Activated CD8-positive, alpha-beta memory T cell treated with anti-CD3 and anti-CD28 coated beads, Interleukin-2, amount 50 U/mL, for 4 hours (primary cell): ENCODE data around the gene CCDC127.
"Not testable (repeated sequence)": the region's sequence is repeated elsewhere in the genome, so short reads cannot be mapped to it uniquely, and the experiment has no call there.

ENCODE experiments used
- DNase-seq: peaks from one replicate; pipeline ENCODE4 v3.0.0-alpha.2; 2020

Gene CCDC127

DNA sequence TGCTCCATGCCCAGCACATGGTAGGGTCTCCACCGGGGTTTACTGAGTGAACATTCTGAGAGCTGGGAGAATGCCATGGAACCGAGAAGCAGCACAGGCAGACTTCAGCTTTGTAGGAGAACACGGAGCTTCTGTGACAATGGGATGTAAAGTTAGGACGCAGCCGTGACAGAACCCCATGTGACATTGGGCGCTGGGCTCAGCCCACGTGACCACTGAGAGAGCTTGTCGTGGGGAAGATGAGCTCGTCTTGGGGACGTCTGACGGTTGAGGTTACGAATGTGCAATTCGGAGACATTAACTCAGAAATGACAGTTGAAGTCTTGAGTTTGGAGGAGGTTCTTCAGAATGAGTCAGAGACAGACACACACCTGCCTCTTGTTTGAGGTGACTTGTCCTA, 13.7 kb upstream of the CCDC127 start:
- DNase-seq = no peak

DNA sequence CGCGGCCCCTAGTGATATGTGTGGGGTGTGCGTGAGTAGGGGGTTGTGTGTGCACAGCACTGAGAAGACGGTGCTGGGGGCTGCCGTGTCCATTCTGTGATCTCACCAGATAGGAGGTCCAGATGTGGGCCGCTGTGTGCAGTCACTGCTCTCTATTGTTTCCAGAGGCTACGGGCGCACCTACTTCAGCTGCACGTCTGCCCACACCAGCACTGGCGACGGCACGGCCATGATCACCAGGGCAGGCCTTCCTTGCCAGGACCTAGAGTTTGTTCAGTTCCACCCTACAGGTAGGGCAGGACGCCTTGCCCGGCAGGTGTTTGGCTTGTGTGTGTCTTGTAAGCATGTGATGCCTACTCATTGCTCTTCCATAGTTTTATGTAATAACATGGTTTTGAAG, 12.8 kb upstream of the CCDC127 start:
- no peak for DNase-seq

DNA sequence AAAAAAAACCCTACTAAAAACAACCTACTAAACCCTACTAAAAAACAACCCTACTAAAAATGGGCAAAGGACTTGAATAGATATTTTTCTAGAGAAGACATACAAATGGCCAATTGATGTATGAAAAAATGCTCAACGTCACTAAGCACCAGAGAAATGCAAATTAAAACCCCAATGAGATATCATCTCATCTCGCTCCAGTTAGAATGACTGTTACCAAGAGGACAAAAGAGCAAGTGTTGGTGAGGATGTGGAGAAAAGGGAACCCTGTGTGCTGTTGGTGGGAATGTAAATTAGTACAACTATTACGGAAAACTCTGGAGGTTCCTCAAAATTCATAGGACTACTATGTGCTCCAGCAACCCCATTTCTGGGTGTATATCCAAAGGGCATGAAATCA, 10.9 kb upstream of the CCDC127 start:
- no peak for DNase-seq

DNA sequence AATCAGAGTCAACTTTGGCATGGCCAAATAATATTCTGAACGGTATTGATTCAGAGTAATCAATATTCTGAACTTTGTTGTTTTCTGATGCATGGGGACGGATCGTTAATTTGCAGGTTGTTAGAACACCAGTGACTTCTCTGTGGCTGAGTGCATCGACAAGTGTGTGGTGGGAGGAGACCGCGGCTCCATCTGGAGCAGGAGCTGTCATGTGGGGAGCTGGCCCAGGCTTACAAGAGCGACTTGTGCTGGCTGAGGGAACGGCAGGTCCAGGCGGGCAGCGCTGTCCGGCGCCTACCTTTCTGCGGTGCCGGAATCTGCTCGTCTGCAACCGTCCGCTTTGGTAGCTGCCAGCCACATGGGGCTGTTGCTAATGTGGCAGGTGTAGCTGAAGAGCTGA, 9.4 kb upstream of the CCDC127 start:
- DNase-seq = not testable (repeated sequence)

DNA sequence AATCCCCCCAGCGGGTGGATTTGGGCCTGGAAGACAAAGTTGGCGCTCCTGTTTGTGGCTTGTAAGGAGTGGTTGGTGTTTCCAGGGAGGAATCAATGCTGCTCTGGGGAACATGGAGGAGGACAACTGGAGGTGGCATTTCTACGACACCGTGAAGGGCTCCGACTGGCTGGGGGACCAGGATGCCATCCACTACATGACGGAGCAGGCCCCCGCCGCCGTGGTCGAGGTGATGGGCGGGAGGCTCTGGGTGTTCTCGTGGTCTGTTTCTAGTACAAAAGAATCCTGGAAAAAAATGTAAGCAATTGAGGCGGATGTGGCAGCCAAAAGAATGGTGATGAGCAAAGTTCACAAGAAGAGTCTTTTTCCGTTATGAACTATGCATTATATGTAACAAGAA, 7.4 kb upstream of the CCDC127 start:
- no peak for DNase-seq

DNA sequence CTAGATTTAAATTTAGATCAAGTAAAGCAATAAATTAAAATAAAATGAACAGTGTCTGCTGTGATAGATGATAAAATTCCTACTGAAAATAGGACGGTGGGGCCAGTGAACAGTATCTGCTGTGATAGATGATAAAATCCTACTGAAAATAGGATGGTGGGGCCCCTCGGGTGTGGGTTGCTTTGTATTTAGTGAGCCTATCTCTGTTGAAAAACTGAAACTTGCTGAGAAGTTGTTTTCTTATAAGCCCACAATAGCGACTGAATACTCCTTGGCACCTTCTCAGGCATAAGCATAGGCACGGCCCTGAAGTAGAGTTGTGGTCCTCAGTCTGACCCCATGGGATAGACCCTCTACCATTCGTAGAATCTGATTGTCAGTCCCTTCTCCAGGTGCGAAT, 5.8 kb upstream of the CCDC127 start:
- DNase-seq = no peak

DNA sequence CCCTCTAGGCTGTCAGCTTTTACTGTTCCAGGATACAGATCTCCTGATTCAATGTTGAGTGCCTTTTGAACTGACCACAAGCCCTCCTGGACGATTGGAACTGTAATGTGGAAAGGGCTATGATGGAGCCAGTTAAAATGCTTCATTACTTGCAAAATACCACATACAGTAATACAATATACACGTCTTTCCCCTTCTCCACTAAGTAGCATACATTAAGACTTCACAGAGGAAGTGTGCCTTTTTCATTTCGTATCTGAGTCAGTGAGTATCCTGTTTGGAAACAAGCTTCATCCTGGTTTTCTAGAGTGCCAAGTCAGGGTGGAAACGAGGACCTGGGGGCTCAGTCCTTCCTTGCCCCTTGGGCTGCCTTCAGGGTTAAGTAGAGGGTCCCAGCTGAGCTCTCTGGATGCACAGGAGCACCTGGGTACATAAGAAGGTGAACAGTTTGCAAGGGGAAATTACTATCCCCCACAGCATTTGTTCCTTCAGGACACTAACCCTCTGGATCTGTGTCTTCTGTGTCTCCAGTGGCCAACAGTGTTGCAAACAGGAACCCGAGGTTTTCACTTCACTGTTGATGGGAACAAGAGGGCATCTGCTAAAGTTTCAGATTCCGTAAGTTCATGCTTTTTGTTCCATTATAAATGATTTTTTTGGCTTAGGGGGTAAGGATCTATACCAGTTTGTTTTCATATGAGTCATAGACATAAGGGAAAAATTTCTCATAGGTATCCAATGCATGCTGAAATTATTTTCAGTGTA, 5.2 kb upstream of the CCDC127 start:
- not testable (repeated sequence) for DNase-seq

DNA sequence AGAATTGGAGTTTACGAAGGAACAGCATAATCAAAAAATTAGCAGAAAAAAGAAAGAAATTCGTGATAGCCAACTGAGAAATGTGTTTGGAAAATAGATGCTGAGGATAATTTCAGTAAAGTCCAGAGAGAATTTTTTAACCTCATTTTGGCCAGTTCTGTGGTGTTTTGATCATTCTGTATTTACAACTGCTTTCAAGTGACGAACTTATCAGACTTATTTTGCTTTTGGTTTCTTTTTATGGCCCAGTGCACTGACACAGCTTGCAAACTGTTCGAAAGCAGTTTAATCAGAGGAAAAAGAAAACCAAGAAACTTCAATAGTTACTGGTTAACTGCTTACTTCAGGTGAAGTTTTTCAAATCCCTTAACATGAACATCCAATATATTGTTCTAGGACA, 2.0 kb upstream of the CCDC127 start:
- DNase-seq = no peak

DNA sequence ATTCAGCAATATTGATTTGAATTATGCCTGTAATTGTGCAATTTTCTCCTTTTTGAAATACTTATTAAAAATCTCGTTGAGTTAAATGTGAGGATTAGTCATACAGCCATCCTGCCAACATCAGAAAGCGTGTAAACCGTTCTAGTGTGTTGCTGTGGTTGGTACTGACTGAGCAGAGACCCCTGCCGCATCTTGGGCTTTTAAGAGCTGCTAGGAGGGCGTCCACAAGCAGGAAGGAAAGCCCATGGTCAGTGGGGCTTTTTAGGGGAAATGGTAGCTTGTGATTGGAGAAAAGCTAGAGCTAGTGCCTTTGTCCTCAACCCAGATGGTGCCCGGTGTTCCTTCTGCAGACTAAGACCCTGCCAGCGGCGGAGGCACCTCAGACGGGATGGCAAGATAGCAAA, 1.5 kb upstream of the CCDC127 start:
- no peak for DNase-seq

DNA sequence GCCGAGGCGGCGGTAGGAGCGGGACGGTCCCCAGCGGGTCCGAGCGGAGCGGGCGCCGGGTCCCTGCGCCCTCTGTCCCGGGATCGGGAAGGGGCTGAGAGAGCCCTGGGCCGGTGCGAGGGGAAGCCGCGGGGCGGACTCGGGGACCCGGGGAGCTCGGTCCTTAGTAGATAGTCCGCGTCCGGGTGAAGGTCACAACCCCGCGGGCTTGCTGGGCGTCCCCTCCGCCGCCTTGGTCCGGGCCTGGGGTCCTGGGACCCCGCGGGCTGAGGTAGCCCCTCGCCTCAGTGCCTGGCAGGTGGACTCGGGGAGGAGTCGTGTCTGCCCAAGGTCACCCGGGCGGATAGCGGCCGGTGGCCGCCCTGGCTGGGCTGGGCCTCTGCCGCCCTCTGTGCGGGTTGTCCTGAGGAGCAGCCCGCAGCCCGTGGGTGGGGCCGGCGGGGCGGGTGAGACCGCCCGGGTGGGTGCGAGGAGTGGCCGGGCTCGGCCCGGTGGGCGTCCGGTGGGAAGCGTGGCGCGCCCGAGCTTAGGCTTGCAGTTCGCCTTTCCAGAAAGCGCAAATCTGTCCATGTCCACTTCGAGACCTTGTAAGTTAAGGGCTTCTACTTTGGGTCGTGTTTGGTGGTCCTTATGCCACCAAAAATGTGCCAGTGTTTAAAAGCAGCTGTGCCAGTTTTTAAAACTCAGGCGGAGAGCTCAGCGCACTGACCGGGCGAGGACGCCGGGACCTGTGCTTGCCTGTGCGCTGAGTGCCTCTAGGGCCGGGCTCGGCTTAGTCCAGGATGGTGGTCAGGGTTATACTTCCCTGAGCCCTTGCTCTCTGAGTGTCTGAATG, 721 bp upstream of the CCDC127 start:
- no peak for DNase-seq

DNA sequence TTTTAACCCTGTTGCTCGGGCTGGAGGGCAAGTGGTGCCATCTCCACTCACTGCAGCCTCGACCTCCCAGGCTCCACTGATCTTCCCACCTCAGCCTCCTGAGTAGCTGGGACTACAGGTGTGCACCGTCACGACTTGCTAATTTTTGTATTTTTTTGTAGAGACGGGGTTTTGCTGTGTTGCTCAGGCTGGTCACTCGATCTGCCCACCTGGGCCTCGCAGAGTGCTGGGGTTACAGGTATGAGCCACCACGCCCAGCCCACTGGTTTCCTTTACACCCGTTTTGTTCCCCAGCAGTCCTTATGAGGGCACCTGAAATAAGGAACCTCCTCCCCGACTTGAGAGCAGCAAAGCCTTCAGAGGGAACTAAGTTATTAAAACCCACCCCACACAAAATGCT, 1.9 kb downstream of the CCDC127 start:
- DNase-seq = not testable (repeated sequence)

DNA sequence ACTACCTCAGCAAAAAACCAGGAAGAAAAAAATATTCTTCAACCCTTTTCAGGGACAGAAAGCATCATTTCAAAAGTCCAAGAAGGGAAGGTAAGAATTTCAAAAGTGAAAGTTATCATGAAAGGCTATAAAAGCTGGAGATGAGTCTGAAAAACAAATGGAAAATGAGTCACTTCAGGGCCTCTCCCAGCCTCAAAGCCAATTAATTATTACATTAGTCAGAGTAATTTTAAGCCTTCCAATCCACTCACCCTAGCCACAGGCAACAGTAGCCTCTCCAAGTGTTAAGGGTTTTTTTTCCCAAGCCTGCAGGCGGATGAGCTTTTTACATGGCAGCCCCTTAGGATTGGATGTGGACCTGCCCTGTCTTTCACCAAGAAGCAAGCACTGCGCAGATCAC, 2.7 kb downstream of the CCDC127 start:
- not testable (repeated sequence) for DNase-seq

DNA sequence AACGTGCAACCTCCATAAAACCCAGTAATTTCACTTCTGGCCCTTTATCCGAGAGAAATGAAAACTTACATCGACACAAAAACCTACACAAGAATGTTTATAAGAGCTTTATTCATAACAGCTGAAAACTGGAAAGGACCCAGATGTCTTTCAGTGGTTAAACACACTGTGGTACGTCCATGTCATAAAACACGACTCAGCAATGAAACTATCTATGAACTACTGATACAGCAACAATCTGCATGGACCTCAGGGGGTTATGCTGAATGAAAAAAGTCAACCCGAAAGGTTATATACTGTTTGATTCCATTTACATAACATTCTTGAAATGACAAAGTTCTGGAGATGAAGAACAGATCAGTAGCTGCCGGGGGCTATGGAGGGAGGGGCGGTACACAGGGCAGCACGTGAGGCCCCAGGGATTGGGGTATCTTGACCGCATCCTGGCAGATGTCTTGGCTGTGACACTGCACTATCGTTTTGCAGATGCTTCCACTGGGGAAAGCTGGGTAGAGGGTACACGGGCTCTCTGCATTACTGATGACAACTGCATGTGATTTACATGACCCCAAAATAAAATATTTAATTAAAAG, 4.1 kb downstream of the CCDC127 start:
- no peak for DNase-seq

DNA sequence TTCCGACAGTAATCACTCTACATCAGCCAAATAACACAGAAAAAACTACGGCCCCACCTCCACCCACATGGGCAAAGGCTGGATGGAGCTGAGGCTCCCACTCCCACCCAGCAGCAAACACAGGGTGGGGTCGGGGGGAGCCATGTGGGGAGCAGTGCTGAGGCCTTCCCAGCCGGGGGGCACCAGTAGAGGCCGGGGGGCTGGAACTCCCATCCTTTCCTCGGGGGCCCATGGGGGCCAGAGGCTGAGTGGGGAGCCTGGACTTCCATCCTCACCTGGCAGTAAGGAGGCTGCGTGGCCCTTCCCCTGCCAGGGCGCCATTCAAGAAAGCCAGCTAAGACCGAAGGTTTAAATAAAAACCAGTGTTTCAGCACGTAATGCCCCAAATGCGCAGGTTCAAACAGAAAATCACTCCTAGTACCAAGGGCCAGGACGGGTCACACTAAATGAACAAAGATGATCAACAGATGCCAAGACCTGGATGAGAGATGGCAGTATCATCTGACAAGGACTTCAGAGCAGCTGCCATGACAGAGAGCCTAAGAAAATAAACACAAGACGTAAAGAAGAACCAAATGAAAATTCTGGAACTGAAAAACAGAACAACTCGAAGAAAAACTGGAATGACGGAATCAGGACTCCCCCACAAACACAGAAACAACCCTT, 9.4 kb downstream of the CCDC127 start:
- no peak for DNase-seq

DNA sequence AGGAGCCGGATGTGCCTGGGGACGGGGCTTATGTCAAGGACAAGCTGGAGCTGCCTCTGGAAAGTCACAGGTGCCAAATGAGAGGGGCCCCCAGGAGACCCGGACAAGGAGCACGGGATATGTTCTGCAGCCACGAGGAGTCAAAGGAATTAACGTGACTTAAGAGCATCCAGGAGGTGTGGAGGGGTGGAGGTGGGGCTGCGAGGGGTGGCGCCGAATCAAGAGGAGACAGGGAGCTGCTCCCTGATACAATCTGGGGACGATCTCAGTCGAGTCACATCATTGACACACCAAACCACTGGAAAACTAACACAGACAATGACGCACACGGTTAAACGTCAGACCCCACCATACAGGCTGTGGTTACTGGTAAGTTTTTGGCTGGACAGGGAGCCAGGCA, 10.4 kb downstream of the CCDC127 start:
- no peak for DNase-seq

DNA sequence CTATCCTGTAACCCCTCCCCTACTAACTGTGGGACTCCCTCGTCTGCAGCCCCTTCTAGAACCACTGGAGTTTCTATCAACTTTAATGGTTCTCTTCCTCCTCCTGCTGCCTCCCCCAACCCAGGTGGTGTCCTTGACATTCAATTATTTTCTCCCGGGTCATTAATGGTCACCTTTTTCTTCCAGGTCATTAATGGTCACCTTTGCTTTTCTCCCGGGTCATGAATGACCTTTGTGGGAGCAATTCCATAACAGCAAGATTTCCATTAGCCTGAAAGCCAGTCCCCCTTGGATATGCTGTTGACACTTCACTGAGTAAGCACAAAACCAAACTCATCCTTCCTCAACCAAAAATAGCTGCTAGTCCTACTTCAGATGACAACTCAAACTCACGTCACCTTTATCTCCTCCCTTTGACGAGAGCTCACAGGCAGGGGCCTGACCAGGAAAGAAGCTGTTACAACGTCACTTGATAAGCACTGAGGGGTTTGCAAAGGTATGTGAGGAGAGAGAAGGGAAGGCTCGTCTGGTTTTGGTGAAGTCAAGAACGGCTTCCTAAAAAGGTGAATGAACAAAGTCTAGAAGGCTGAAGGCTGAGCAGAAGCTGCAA, 10.9 kb downstream of the CCDC127 start:
- DNase-seq = no peak

DNA sequence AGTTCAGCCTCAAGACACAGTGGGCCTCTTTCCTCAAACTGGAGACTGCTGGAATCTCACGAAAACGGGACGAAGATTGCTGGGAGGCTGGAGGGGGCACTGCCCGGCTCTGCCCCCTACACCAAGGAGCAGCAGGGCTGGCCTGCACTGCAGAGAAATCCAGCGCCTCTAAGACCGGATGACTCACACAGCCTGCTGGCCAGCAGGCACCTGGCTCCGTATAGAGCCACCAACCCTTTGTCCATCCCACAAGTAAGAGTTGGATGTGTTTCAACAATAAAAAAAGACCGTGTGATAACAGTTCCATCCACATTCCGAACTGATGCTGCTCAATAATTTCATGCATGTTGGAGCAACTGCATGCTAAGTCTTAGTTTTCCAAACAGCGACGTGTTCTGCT, 11.5 kb downstream of the CCDC127 start:
- no peak for DNase-seq

DNA sequence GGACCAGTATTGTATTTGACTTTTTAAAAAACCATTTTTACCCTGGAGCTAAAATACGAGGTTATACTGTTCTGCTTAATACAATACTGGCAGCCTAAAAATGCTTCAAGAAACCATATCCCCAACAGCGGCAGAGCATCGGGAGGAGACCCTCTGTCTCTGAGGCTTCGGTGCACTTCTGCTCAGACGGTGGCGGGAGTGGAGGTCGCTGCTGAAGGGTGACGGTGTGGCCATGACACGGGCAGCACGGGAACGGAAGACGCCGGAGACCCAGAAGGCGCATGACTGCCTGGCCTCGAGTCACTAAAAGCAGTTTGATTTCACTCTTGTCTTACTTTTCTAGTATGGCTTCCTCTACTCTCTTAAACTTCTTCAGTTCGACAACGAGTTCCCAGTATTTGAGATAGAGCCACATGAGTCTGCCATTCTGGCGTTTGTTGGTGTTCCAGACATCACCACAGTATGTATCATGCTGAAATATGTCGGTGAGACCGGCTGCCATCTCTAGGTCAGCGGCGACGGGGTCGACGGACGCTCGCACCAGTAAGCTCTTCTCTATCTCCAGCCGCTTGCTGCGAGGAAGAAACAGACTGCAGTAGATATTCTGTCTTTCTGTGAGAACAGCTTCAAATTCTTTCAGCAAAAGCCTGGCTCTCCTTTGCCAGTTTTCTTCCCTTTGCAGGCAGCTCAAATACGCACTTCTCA, 12.8 kb downstream of the CCDC127 start:
- DNase-seq = no peak

DNA sequence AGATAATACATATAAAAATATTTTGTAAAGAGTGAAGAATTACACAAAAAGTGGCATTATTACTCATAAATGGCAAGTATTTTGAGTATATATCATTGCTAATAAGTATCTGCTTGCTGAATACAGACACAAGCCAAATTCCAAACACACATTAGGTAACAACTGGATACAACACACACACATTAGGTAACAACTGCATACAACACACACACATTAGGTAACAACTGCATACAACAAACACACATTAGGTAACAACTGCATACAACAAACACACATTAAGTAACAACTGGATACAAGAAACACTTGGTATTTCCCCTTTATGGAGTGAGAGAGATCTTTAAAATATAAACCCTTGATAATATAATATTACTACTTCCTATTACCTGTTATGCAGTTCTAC, 13.5 kb downstream of the CCDC127 start:
- DNase-seq = no peak

DNA sequence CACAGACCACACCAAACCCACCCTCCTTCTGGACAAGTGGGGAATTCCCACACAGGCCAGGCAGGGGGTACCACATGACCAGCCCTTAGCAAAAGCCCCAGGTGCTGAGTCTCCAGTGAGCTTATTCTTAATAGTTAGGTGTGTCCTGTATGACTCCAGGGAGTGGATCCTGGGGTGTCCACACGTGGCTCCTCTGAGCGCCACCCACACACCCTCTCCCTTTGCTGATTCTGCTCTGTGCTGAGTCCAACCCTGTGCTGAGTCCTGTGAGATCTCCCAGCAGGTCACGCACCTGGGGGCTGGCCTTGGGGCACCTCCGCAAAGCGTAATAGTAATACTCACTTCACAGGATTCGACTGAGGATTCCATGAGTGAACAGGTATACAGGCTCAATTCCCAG, 14.0 kb downstream of the CCDC127 start:
- DNase-seq = no peak

DNA sequence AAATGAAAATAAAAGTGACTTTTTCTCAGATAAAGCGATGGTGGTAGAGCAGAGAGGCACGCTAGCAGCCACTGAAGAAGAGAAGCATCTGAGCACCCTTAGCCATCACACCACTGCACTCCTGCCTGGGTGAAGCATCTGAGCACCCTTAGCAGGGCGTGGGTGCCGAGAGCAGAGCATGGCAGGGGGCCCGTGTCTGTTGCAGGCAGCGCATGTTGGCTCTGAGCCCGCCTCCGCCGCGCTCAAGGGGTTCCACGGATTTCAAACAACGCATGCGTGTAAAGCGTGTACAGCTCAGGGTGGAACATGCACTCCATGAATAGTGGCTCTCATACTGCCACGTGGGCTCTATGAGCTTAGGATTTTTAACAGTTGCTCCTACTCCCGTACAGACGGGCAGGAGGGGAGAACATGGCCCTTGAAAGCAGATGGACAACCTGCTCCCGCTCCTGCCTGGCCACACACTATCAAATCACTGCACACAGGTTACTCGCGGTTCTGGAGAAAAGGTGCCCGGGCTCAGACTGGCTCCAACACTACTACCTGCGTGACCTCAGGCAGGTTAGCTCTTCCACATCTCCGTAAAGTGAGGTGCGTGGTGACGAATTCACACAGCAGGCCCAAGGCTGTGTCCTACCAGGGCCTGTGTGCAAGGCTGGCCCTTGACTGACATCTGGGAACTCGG, 14.6 kb downstream of the CCDC127 start:
- no peak for DNase-seq

DNA sequence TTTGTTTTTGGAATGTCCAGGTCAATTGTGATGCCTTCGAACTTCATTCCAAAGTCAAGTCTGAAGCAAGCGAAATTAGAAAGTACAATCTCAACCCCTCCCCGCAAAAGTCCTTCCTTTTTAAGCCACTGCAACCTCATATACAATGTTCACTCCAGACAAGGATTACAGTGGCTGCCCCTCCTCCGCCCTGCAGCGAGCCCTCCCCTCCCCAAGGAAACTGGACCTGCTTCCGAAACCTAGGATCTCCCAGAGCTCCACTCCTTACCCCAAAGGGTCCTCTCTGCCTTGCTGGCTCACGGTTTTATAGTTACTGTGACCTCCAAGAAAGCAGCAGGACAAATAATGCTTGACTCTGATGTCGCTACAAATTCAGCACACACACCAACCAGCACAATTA, 16.3 kb downstream of the CCDC127 start:
- DNase-seq = no peak
